ENCODE data around the gene ENPP7. TPM values are rescaled to one million over a fixed set of nuclear protein-coding genes. Genes with fewer than 3 reads are reported as not detected.

The ENPP7 gene
- total and polyA plus RNA-seq, 10 donors = 0.34 to 0.85 (median 0.51) TPM; not detected in 5

DNA sequence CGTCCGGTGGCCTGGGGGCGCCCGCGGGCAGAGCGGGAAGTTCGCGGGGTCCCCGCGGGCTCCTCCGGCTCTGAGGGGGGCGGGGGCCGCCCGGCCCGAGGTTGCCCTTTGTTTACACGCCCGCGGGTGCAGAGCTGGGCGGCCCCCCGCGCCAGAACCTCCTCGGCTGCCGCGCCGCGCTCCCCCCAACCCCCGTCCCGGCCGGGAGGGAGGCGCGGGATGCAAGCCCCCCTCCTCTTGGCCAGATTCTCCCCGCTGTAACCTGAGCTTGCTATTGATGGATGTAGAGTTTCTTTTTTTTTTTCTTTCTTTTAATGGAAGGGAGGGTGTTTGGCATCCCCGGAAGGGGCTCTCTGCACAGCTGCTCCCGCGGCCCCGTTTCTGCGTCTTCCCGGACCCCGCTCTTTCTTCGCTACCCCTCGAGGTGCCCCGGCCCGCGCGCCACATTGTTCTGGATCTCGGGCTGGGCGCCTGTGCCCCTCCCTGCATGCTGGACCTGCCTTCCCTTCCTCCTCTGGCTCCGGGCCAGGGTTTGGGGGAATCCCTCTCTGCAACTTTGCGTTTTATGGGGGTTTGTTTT, 47.9 kb downstream of the ENPP7 start:
- H3K27me3 ChIP-seq (replicated peaks in 1 of 7) = peaks cover 3 to 97% (median 64%) of the 10 kb centered on the region in 7 donors
- H3K27ac ChIP-seq = peak overlapping the region in 3 of 8 donors; percentile 33 to 58 (median 47)
- 0 to 2% (median 1%) methylated on average over 36 to 49 of the region's 49 CpGs for WGBS, 5 donors
- no peak for DNase-seq
- intact Hi-C loops (cut with DNase I; ENCODE audit: low total_unique reads) = no loop called here
- H3K4me1 ChIP-seq = peaks cover 12 to 50% (median 38%) of the 10 kb centered on the region in 6 donors
- H3K9me3 ChIP-seq = no peaks in the 10 kb centered on the region
- H3K36me3 ChIP-seq = peaks cover 0 to 1% (median 0%) of the 10 kb centered on the region in 6 donors
- peak overlapping the region; percentile 48 to 90 (median 66) for H3K4me3 ChIP-seq
- TF ChIP-seq POLR2AphosphoS5 (IDR thresholded peaks at IDR 0.05) (peak in 1 of 3 donors; percentile 7), POLR2A (IDR thresholded peaks at IDR 0.05) (no peak)
- TF ChIP-seq, protein P1, sequence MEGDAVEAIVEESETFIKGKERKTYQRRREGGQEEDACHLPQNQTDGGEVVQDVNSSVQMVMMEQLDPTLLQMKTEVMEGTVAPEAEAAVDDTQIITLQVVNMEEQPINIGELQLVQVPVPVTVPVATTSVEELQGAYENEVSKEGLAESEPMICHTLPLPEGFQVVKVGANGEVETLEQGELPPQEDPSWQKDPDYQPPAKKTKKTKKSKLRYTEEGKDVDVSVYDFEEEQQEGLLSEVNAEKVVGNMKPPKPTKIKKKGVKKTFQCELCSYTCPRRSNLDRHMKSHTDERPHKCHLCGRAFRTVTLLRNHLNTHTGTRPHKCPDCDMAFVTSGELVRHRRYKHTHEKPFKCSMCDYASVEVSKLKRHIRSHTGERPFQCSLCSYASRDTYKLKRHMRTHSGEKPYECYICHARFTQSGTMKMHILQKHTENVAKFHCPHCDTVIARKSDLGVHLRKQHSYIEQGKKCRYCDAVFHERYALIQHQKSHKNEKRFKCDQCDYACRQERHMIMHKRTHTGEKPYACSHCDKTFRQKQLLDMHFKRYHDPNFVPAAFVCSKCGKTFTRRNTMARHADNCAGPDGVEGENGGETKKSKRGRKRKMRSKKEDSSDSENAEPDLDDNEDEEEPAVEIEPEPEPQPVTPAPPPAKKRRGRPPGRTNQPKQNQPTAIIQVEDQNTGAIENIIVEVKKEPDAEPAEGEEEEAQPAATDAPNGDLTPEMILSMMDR (IDR thresholded peaks at IDR 0.05 in 8 of 11, conservative IDR thresholded peaks at IDR 0.05 in 3 of 11) = no peak

DNA sequence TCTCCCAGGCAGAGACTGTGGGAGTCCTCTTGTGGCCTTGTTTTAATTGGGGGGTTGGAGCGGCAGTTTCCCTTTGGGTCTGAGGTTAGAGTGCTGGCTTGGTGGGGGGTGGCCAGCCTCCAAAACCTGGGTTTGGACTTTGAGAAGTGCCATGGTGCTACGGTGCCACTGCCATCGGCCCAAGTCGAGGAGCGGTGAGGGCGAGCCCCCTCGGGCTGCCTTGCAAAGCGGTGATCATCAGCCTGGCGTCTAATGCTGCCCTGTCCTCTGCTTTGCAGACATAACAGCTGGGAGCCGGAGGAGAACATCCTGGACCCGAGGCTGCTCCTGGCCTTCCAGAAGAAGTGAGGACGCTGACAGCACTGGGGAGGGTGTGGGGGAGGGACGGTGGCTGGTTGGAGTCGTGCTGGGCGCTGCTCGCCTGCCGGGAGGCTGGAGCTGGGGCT, 48.4 kb downstream of the ENPP7 start:
- peak overlapping the region in 5 of 8 donors; percentile 62 to 90 (median 71) for H3K4me3 ChIP-seq
- 24 to 31% (median 27%) methylated on average over 16 to 17 of the region's 17 CpGs for WGBS, 5 donors
- no peak overlapping the region for H3K27ac ChIP-seq
- peaks cover 0 to 6% (median 0%) of the 10 kb centered on the region in 6 donors for H3K36me3 ChIP-seq
- intact Hi-C loops (cut with DNase I; ENCODE audit: low total_unique reads) = no loop called here
- TF ChIP-seq, protein P1 (IDR thresholded peaks at IDR 0.05 in 8 of 11, conservative IDR thresholded peaks at IDR 0.05 in 3 of 11) = no peak
- TF ChIP-seq POLR2A (IDR thresholded peaks at IDR 0.05) (no peak), POLR2AphosphoS5 (IDR thresholded peaks at IDR 0.05) (no peak)
- peaks cover 3 to 97% (median 65%) of the 10 kb centered on the region in 7 donors for H3K27me3 ChIP-seq (replicated peaks in 1 of 7)
- no peak for DNase-seq
- peaks cover 12 to 50% (median 38%) of the 10 kb centered on the region in 6 donors for H3K4me1 ChIP-seq
- H3K9me3 ChIP-seq = no peaks in the 10 kb centered on the region

DNA sequence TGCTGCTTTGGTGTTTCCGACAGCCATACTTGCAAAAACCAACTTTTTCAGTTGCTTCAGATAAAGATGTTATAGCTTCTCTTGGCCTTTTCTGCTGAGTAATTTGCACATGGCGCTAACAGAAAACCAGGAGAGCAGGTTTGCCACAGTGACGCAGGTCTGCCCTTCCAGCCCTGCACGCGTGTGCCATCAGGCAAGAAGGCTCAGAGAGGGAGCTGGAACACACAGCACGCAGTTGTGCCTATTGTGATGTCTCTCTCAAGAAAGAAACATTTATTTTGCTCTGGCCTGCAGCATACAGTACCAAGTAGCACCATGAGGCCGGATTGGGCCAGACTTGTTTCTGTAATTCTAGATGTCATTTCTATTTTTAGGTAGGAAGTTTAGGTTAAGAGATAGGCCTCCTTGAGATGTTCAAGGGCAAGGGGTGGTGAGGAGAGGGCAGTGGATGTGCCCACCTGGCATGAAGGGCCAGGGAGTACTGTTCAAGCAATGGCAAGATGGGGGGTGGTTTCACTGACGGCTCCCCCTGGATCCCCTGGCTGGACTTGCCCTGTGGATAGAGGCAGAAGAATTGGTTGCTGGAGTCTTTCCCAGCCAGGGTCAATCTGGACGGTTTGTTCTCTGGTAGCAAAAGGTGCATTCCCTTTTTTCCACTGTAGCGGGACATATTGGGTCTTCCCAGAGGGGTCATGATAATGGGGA, 49.1 kb downstream of the ENPP7 start:
- DNase-seq = no peak
- H3K4me1 ChIP-seq = peaks cover 12 to 50% (median 38%) of the 10 kb centered on the region in 6 donors
- no peak overlapping the region for H3K27ac ChIP-seq
- H3K9me3 ChIP-seq = no peaks in the 10 kb centered on the region
- WGBS, 5 donors = 83 to 95% (median 88%) methylated on average over 9 to 10 of the region's 10 CpGs
- H3K36me3 ChIP-seq = peaks cover 0 to 13% (median 0%) of the 10 kb centered on the region in 6 donors
- H3K27me3 ChIP-seq (replicated peaks in 1 of 7) = peaks cover 3 to 97% (median 60%) of the 10 kb centered on the region in 7 donors
- TF ChIP-seq, protein P1 (IDR thresholded peaks at IDR 0.05 in 8 of 11, conservative IDR thresholded peaks at IDR 0.05 in 3 of 11) = no peak
- no peak for TF ChIP-seq POLR2A (IDR thresholded peaks at IDR 0.05)
- no peak for TF ChIP-seq POLR2AphosphoS5 (IDR thresholded peaks at IDR 0.05)
- no peak overlapping the region for H3K4me3 ChIP-seq
- intact Hi-C loops (cut with DNase I; ENCODE audit: low total_unique reads) = no loop called here

Measured in spleen (tissue), 11 donors.